Neural cell (in vitro differentiated cells): ENCODE results near the gene THAP7.

ENCODE experiments used
- CTCF ChIP-seq: fragments of 450-650 bp; IDR thresholded peaks from 2 replicates; pipeline ENCODE4 v1.5.1; 2014; ENCODE audit warnings: antibody characterized with exemption, mild to moderate bottlenecking, moderate library complexity; ENCODE audit not compliant: poor library complexity, severe bottlenecking
- EZH2 ChIP-seq: fragments of 200-600, 300-800 bp; shearing (Covaris generic), sonication (generic); IDR thresholded peaks from 2 replicates; pipeline ENCODE4 v1.6.1; 2014; ENCODE audit warnings: antibody characterized with exemption, low read length, borderline replicate concordance, mild to moderate bottlenecking; ENCODE audit not compliant: insufficient read depth, poor library complexity, severe bottlenecking
- TF ChIP-seq, protein P1 (sequence below): IDR thresholded peaks from 2 replicates; pipeline ENCODE4 v1.6.1; 2012; ENCODE audit warnings: borderline replicate concordance

GRCh38 chr22:20980523-20980922 is 21.4 kb downstream of the THAP7 start:
- no peak for TF ChIP-seq CTCF
- no peak for TF ChIP-seq EZH2
- TF ChIP-seq, protein P1, sequence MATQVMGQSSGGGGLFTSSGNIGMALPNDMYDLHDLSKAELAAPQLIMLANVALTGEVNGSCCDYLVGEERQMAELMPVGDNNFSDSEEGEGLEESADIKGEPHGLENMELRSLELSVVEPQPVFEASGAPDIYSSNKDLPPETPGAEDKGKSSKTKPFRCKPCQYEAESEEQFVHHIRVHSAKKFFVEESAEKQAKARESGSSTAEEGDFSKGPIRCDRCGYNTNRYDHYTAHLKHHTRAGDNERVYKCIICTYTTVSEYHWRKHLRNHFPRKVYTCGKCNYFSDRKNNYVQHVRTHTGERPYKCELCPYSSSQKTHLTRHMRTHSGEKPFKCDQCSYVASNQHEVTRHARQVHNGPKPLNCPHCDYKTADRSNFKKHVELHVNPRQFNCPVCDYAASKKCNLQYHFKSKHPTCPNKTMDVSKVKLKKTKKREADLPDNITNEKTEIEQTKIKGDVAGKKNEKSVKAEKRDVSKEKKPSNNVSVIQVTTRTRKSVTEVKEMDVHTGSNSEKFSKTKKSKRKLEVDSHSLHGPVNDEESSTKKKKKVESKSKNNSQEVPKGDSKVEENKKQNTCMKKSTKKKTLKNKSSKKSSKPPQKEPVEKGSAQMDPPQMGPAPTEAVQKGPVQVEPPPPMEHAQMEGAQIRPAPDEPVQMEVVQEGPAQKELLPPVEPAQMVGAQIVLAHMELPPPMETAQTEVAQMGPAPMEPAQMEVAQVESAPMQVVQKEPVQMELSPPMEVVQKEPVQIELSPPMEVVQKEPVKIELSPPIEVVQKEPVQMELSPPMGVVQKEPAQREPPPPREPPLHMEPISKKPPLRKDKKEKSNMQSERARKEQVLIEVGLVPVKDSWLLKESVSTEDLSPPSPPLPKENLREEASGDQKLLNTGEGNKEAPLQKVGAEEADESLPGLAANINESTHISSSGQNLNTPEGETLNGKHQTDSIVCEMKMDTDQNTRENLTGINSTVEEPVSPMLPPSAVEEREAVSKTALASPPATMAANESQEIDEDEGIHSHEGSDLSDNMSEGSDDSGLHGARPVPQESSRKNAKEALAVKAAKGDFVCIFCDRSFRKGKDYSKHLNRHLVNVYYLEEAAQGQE: no peak
